Measurements from ENCODE around the gene SENP2.

SENP2 gene

DNA sequence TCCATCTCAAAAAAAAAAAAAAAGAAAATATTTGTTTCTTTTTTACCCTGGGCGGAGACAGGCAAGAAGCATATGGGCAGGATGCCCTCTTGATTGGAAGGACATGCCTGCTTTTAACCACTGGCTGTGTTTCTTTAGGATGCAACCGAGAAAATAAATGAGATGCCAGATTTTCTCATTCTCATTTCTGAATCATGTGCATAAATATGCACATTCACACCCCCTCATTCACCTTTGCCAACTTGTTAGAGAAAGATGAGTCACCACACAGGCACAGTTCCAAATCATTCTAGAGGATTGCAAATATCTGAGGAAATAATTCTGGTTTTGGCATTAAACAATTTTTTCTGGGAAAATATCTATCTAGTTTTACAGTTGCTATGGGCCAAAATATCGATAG, 37.0 kb upstream of the SENP2 start:
- Histone ChIP-seq H3K27ac (replicated peaks) (no peak overlapping the region), H3K4me3 (replicated peaks; ENCODE audit: insufficient read depth, low read length) (no peak overlapping the region), H3K27me3 (ENCODE audit: insufficient read depth, poor library complexity, severe bottlenecking) (no peaks in the 10 kb centered on the region)
- TF ChIP-seq SPI1 (IDR thresholded peaks at IDR 0.05; ENCODE audit: borderline replicate concordance, low read depth) (no peak), POLR2AphosphoS5 (IDR thresholded peaks at IDR 0.05; ENCODE audit: low read depth) (no peak), GABPA (IDR thresholded peaks at IDR 0.05; ENCODE audit: low read depth) (no peak)
- TF ChIP-seq, protein P1, sequence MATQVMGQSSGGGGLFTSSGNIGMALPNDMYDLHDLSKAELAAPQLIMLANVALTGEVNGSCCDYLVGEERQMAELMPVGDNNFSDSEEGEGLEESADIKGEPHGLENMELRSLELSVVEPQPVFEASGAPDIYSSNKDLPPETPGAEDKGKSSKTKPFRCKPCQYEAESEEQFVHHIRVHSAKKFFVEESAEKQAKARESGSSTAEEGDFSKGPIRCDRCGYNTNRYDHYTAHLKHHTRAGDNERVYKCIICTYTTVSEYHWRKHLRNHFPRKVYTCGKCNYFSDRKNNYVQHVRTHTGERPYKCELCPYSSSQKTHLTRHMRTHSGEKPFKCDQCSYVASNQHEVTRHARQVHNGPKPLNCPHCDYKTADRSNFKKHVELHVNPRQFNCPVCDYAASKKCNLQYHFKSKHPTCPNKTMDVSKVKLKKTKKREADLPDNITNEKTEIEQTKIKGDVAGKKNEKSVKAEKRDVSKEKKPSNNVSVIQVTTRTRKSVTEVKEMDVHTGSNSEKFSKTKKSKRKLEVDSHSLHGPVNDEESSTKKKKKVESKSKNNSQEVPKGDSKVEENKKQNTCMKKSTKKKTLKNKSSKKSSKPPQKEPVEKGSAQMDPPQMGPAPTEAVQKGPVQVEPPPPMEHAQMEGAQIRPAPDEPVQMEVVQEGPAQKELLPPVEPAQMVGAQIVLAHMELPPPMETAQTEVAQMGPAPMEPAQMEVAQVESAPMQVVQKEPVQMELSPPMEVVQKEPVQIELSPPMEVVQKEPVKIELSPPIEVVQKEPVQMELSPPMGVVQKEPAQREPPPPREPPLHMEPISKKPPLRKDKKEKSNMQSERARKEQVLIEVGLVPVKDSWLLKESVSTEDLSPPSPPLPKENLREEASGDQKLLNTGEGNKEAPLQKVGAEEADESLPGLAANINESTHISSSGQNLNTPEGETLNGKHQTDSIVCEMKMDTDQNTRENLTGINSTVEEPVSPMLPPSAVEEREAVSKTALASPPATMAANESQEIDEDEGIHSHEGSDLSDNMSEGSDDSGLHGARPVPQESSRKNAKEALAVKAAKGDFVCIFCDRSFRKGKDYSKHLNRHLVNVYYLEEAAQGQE (IDR thresholded peaks at IDR 0.05; ENCODE audit: insufficient replicate concordance, low read depth), result no peak
- TF ChIP-seq, protein P2, sequence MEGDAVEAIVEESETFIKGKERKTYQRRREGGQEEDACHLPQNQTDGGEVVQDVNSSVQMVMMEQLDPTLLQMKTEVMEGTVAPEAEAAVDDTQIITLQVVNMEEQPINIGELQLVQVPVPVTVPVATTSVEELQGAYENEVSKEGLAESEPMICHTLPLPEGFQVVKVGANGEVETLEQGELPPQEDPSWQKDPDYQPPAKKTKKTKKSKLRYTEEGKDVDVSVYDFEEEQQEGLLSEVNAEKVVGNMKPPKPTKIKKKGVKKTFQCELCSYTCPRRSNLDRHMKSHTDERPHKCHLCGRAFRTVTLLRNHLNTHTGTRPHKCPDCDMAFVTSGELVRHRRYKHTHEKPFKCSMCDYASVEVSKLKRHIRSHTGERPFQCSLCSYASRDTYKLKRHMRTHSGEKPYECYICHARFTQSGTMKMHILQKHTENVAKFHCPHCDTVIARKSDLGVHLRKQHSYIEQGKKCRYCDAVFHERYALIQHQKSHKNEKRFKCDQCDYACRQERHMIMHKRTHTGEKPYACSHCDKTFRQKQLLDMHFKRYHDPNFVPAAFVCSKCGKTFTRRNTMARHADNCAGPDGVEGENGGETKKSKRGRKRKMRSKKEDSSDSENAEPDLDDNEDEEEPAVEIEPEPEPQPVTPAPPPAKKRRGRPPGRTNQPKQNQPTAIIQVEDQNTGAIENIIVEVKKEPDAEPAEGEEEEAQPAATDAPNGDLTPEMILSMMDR (IDR thresholded peaks at IDR 0.05; ENCODE audit: insufficient read depth, low read length), result no peak
- no peak for DNase-seq (ENCODE audit: low read depth in 1 of 2, low spot score in 1 of 2)

DNA sequence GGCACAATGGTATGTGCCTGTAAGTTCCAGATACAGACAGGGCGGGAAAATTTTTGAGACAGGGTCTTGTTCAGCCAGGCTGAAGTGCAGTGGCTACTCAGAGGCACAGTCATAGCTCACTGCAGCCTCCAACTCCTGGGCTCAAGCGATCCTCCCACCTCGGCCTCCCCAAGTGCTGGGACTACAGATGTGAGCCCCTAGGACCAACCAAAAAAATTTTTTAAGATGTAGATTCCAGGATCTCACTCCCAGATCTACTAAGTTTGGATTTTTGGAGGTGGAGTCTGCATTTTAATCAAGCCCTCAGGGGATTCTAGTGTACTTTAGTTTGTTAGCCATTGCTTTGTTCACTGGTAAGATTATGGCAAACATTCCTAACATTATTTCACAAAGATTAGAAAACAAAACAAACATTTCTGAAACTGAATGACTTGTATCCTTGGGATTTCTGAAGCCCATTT, 36.4 kb upstream of the SENP2 start:
- H3K27ac ChIP-seq (replicated peaks), result no peak overlapping the region
- DNase-seq (ENCODE audit: low read depth in 1 of 2, low spot score in 1 of 2), result no peak
- H3K4me3 ChIP-seq (replicated peaks; ENCODE audit: insufficient read depth, low read length), result no peak overlapping the region
- TF ChIP-seq POLR2AphosphoS5 (IDR thresholded peaks at IDR 0.05; ENCODE audit: low read depth) (no peak), SPI1 (IDR thresholded peaks at IDR 0.05; ENCODE audit: borderline replicate concordance, low read depth) (no peak), GABPA (IDR thresholded peaks at IDR 0.05; ENCODE audit: low read depth) (no peak)
- TF ChIP-seq, protein P1 (IDR thresholded peaks at IDR 0.05; ENCODE audit: insufficient replicate concordance, low read depth), result no peak
- TF ChIP-seq, protein P2 (IDR thresholded peaks at IDR 0.05; ENCODE audit: insufficient read depth, low read length), result no peak
- no peaks in the 10 kb centered on the region for H3K27me3 ChIP-seq (ENCODE audit: insufficient read depth, poor library complexity, severe bottlenecking)

DNA sequence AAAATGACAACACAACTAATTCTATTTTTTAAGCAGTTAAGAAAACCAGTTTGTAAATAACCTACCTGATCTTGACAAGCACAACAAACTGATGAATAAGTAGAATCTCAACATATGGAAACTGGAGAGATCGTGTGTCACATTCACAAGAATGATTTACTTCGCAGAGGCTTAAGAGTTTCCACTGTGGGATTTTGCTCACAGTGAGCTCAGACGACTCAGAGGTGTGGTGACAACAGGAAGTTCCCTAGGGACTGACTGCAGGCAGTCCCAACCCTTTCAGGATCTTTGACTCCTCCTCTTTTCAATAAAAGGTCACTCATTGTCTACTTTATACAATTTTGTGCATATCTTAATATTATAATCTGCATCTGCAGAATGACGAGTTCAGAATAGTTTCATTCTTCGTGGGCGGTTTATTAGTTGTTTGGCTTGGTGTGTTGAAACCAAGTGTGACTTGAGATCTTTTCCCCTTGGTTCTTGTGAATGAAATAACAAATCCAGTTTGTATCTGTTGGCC, 33.7 kb upstream of the SENP2 start, which contains the start of gene LIPH:
Gene LIPH (minus strand): TSS at position 231 of the 520 bp plus-strand sequence. CDS start 117 bp downstream, at position 114.
- TF ChIP-seq SPI1 (IDR thresholded peaks at IDR 0.05; ENCODE audit: borderline replicate concordance, low read depth) (no peak), GABPA (IDR thresholded peaks at IDR 0.05; ENCODE audit: low read depth) (no peak), POLR2AphosphoS5 (IDR thresholded peaks at IDR 0.05; ENCODE audit: low read depth) (no peak)
- TF ChIP-seq, protein P1 (IDR thresholded peaks at IDR 0.05; ENCODE audit: insufficient replicate concordance, low read depth), result no peak
- TF ChIP-seq, protein P2 (IDR thresholded peaks at IDR 0.05; ENCODE audit: insufficient read depth, low read length), result no peak
- peak; percentile 3 to 21 for DNase-seq (ENCODE audit: low read depth in 1 of 2, low spot score in 1 of 2)
- Histone ChIP-seq H3K27me3 (ENCODE audit: insufficient read depth, poor library complexity, severe bottlenecking) (no peaks in the 10 kb centered on the region), H3K4me3 (replicated peaks; ENCODE audit: insufficient read depth, low read length) (no peak within 1 kb of the TSS), H3K27ac (replicated peaks) (no peak within 1 kb of the TSS)
